ENCODE results near the gene POU2AF2. TPM values are rescaled to one million over a fixed set of nuclear protein-coding genes. Genes with fewer than 3 reads are reported as not detected.

The POU2AF2 gene
- total RNA-seq, 1 donor from 2014 or later, result not detected

GRCh38 chr11:111307472-111308108 is 62.1 kb downstream of the POU2AF2 start:
- TF ChIP-seq CTCF (IDR thresholded peaks at IDR 0.05; ENCODE audit: insufficient read depth, low read length, poor library complexity, severe bottlenecking), result no peak
- no peak overlapping the region for H3K4me3 ChIP-seq (ENCODE audit: low read depth, low read length)
- no peak for DNase-seq (ENCODE audit: low read depth)
- no peaks in the 10 kb centered on the region for H3K36me3 ChIP-seq (ENCODE audit: control insufficient read depth, insufficient read depth, low read length)
- H3K27me3 ChIP-seq (ENCODE audit: control insufficient read depth, insufficient read depth, low read length), result peaks cover 5% of the 10 kb centered on the region

GRCh38 chr11:111308140-111308539 is 62.6 kb downstream of the POU2AF2 start:
- Histone ChIP-seq H3K36me3 (ENCODE audit: control insufficient read depth, insufficient read depth, low read length) (no peaks in the 10 kb centered on the region), H3K27me3 (ENCODE audit: control insufficient read depth, insufficient read depth, low read length) (peaks cover 5% of the 10 kb centered on the region), H3K4me3 (ENCODE audit: low read depth, low read length) (no peak overlapping the region)
- no peak for TF ChIP-seq CTCF (IDR thresholded peaks at IDR 0.05; ENCODE audit: insufficient read depth, low read length, poor library complexity, severe bottlenecking)
- no peak for DNase-seq (ENCODE audit: low read depth)

- Histone ChIP-seq H3K36me3 (ENCODE audit: control insufficient read depth, insufficient read depth, low read length) (no peaks in the 10 kb centered on the region), H3K27me3 (ENCODE audit: control insufficient read depth, insufficient read depth, low read length) (peaks cover 5% of the 10 kb centered on the region), H3K4me3 (ENCODE audit: low read depth, low read length) (no peak overlapping the region)
- no peak for TF ChIP-seq CTCF (IDR thresholded peaks at IDR 0.05; ENCODE audit: insufficient read depth, low read length, poor library complexity, severe bottlenecking)
- DNase-seq (ENCODE audit: low read depth), result no peak
These were observed 63.8 kb downstream of the POU2AF2 start for GRCh38 chr11:111309215-111309915.

- TF ChIP-seq CTCF (IDR thresholded peaks at IDR 0.05; ENCODE audit: insufficient read depth, low read length, poor library complexity, severe bottlenecking), result no peak
- no peak overlapping the region for H3K4me3 ChIP-seq (ENCODE audit: low read depth, low read length)
- DNase-seq (ENCODE audit: low read depth), result no peak
- no peaks in the 10 kb centered on the region for H3K36me3 ChIP-seq (ENCODE audit: control insufficient read depth, insufficient read depth, low read length)
- H3K27me3 ChIP-seq (ENCODE audit: control insufficient read depth, insufficient read depth, low read length), result peaks cover 5% of the 10 kb centered on the region
These were observed 64.6 kb downstream of the POU2AF2 start for GRCh38 chr11:111310088-111310487.

GRCh38 chr11:111310723-111311122 is 65.2 kb downstream of the POU2AF2 start:
- peaks cover 3% of the 10 kb centered on the region for H3K27me3 ChIP-seq (ENCODE audit: control insufficient read depth, insufficient read depth, low read length)
- no peaks in the 10 kb centered on the region for H3K36me3 ChIP-seq (ENCODE audit: control insufficient read depth, insufficient read depth, low read length)
- no peak for TF ChIP-seq CTCF (IDR thresholded peaks at IDR 0.05; ENCODE audit: insufficient read depth, low read length, poor library complexity, severe bottlenecking)
- H3K4me3 ChIP-seq (ENCODE audit: low read depth, low read length), result no peak overlapping the region
- no peak for DNase-seq (ENCODE audit: low read depth)
